Measurements from ENCODE around the gene TMEM9B.
"Not testable (repeated sequence)": the region's sequence is repeated elsewhere in the genome, so short reads cannot be mapped to it uniquely, and the experiment has no call there.

Gene TMEM9B

GRCh38 chr11:8937159-8937558, 27.1 kb downstream of the TMEM9B start:
- H3K27ac ChIP-seq (replicated peaks), result no peak overlapping the region
- DNase-seq (ENCODE audit: low read depth in 1 of 2, low spot score in 1 of 2), result no peak
- no peak overlapping the region for H3K4me3 ChIP-seq (replicated peaks; ENCODE audit: insufficient read depth, low read length)
- no peaks in the 10 kb centered on the region for H3K27me3 ChIP-seq (ENCODE audit: insufficient read depth, poor library complexity, severe bottlenecking)
- TF ChIP-seq REST (IDR thresholded peaks at IDR 0.05; ENCODE audit: insufficient replicate concordance, low read depth) (no peak), SPI1 (IDR thresholded peaks at IDR 0.05; ENCODE audit: borderline replicate concordance, low read depth) (no peak), GABPA (IDR thresholded peaks at IDR 0.05; ENCODE audit: low read depth) (no peak), CTCF (IDR thresholded peaks at IDR 0.05; ENCODE audit: insufficient read depth, low read length) (no peak), POLR2AphosphoS5 (IDR thresholded peaks at IDR 0.05; ENCODE audit: low read depth) (no peak)

GRCh38 chr11:8935789-8936188, 28.5 kb downstream of the TMEM9B start:
- H3K4me3 ChIP-seq (replicated peaks; ENCODE audit: insufficient read depth, low read length); DNase-seq (ENCODE audit: low read depth in 1 of 2, low spot score in 1 of 2); H3K27me3 ChIP-seq (ENCODE audit: insufficient read depth, poor library complexity, severe bottlenecking); H3K27ac ChIP-seq (replicated peaks): not testable (repeated sequence)

GRCh38 chr11:8934742-8935488, 29.3 kb downstream of the TMEM9B start:
- no peak for TF ChIP-seq CTCF (IDR thresholded peaks at IDR 0.05; ENCODE audit: insufficient read depth, low read length)
- TF ChIP-seq GABPA (IDR thresholded peaks at IDR 0.05; ENCODE audit: low read depth), result no peak
- no peak for TF ChIP-seq POLR2AphosphoS5 (IDR thresholded peaks at IDR 0.05; ENCODE audit: low read depth)
- DNase-seq (ENCODE audit: low read depth in 1 of 2, low spot score in 1 of 2), result no peak
- H3K4me3 ChIP-seq (replicated peaks; ENCODE audit: insufficient read depth, low read length), result no peak overlapping the region
- no peak overlapping the region for H3K27ac ChIP-seq (replicated peaks)
- no peaks in the 10 kb centered on the region for H3K27me3 ChIP-seq (ENCODE audit: insufficient read depth, poor library complexity, severe bottlenecking)

GRCh38 chr11:8933931-8934330, 30.3 kb downstream of the TMEM9B start:
- DNase-seq (ENCODE audit: low read depth in 1 of 2, low spot score in 1 of 2), result no peak
- H3K27me3 ChIP-seq (ENCODE audit: insufficient read depth, poor library complexity, severe bottlenecking), result no peaks in the 10 kb centered on the region
- H3K4me3 ChIP-seq (replicated peaks; ENCODE audit: insufficient read depth, low read length), result no peak overlapping the region
- TF ChIP-seq REST (IDR thresholded peaks at IDR 0.05; ENCODE audit: insufficient replicate concordance, low read depth), result no peak
- TF ChIP-seq GABPA (IDR thresholded peaks at IDR 0.05; ENCODE audit: low read depth), result no peak
- TF ChIP-seq CTCF (IDR thresholded peaks at IDR 0.05; ENCODE audit: insufficient read depth, low read length), result no peak
- TF ChIP-seq SPI1 (IDR thresholded peaks at IDR 0.05; ENCODE audit: borderline replicate concordance, low read depth), result no peak
- no peak for TF ChIP-seq POLR2AphosphoS5 (IDR thresholded peaks at IDR 0.05; ENCODE audit: low read depth)
- H3K27ac ChIP-seq (replicated peaks), result no peak overlapping the region

Measured in HL-60 (cell line).